Suprapubic skin (tissue), 3 donors: ENCODE measurements around the gene ANKRD33.

Experiments
- POLR2AphosphoS5 ChIP-seq, 3 donors: sonication (generic); formaldehyde crosslinking; IDR thresholded peaks; one replicate each; pipeline ENCODE4 v1.6.1; 2017; ENCODE audit warnings: antibody characterized with exemption in 3 of 3
- TF ChIP-seq, protein P1 (sequence below), 2 donors: fragments of 200-600 bp in 1 of 2; fragments of 450-650 bp in 1 of 2; sonication (generic) in 1 of 2; IDR thresholded peaks; one replicate each; pipeline ENCODE4 v1.5.1; 2016 to 2019; ENCODE audit warnings: antibody characterized with exemption in 2 of 2, mild to moderate bottlenecking in 1 of 2, moderate library complexity in 1 of 2

DNA sequence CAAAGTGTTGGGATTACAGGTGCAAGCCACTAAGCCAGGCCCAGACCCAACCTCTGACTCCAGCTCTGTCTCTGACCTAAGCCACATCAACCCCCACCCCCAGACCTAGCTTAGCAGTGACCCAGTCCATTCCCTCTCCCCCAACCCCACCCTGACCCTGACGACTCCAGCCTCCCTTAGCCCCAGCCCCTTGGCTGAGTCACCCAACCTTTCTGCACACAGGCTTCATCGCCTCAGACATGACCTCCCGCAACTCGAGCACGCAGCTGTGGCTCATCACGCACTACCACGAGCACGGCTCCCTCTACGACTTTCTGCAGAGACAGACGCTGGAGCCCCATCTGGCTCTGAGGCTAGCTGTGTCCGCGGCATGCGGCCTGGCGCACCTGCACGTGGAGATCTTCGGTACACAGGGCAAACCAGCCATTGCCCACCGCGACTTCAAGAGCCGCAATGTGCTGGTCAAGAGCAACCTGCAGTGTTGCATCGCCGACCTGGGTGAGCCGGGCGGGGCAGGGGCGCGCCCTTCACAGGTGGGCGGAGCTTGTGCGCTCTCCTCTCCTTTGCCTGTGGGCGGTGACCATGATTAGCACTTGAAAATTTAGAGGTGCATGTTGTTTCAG, 27.2 kb downstream of the ANKRD33 start:
- TF ChIP-seq, protein P1, sequence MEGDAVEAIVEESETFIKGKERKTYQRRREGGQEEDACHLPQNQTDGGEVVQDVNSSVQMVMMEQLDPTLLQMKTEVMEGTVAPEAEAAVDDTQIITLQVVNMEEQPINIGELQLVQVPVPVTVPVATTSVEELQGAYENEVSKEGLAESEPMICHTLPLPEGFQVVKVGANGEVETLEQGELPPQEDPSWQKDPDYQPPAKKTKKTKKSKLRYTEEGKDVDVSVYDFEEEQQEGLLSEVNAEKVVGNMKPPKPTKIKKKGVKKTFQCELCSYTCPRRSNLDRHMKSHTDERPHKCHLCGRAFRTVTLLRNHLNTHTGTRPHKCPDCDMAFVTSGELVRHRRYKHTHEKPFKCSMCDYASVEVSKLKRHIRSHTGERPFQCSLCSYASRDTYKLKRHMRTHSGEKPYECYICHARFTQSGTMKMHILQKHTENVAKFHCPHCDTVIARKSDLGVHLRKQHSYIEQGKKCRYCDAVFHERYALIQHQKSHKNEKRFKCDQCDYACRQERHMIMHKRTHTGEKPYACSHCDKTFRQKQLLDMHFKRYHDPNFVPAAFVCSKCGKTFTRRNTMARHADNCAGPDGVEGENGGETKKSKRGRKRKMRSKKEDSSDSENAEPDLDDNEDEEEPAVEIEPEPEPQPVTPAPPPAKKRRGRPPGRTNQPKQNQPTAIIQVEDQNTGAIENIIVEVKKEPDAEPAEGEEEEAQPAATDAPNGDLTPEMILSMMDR (IDR thresholded peaks at IDR 0.05) = no peak
- no peak for TF ChIP-seq POLR2AphosphoS5 (IDR thresholded peaks at IDR 0.05)
